ENCODE results near the gene BOLA2.
"Not testable (repeated sequence)": the region's sequence is repeated elsewhere in the genome, so short reads cannot be mapped to it uniquely, and the experiment has no call there.

Gene BOLA2

DNA sequence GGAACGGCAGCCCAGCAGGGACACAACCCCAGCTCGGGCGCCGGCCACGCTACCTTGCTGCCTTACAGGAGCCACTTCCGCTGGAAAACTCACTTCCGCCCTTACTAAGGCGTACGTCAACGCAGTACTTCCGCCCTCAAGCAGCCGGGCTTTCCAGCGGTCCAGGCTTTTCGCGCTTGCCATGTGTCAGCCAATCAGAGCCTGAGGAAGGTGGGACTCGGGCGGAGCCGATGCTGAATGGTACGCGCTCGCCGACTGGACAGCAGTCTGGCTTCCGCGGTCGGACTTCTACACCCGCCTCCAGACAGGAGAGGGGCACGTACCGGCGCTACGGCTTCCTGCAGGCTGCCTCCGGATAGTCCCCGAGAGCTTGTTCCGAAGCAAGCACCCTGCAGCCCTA is at the start of gene BOLA2, which contains the start of gene SLX1B:
BOLA2 (minus strand) TSS at position 83 of the 400 bp plus-strand sequence. CDS start 98 bp downstream, outside the sequence.
SLX1B (plus strand) TSS at position 265 of the 400 bp plus-strand sequence.
- not testable (repeated sequence) for H3K79me2 ChIP-seq (ENCODE audit: low read length); H3K4me3 ChIP-seq (ENCODE audit: low read length); H4K20me1 ChIP-seq (ENCODE audit: insufficient read depth, low read length); H3K27ac ChIP-seq (ENCODE audit: low read length); H3K4me2 ChIP-seq (ENCODE audit: low read length); H3K9ac ChIP-seq (ENCODE audit: low read length); H3K27me3 ChIP-seq (ENCODE audit: low read depth, low read length); H2AFZ ChIP-seq (ENCODE audit: low read depth, low read length); H3K4me1 ChIP-seq (ENCODE audit: low read length); H3K9me3 ChIP-seq (ENCODE audit: insufficient read depth, low read length); H3K36me3 ChIP-seq (replicated peaks; ENCODE audit: low read depth, low read length)

DNA sequence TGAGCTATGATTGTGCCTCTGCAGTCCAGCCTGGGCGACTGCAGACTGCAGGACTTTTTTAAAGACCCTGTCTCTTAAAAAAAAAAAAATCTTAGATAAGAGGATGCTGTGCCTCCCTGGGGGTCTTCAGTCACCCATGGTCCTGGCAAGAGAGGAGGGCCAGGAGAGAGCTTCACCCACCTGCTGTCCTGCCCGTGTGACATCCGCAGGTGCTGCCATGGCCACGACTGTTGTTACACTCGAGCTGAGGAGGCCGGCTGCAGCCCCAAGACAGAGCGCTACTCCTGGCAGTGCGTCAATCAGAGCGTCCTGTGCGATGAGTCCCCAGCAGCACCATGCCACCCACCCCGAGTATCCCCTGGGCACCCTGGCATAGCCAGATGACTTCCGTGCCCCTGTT is 28.1 kb upstream of the BOLA2 start:
- H3K4me2 ChIP-seq (ENCODE audit: low read length); H2AFZ ChIP-seq (ENCODE audit: low read depth, low read length); H3K79me2 ChIP-seq (ENCODE audit: low read length); H3K27ac ChIP-seq (ENCODE audit: low read length); H3K9me3 ChIP-seq (ENCODE audit: insufficient read depth, low read length); H3K9ac ChIP-seq (ENCODE audit: low read length); H3K36me3 ChIP-seq (replicated peaks; ENCODE audit: low read depth, low read length); H3K4me1 ChIP-seq (ENCODE audit: low read length); H3K27me3 ChIP-seq (ENCODE audit: low read depth, low read length); H3K4me3 ChIP-seq (ENCODE audit: low read length); H4K20me1 ChIP-seq (ENCODE audit: insufficient read depth, low read length): not testable (repeated sequence)

DNA sequence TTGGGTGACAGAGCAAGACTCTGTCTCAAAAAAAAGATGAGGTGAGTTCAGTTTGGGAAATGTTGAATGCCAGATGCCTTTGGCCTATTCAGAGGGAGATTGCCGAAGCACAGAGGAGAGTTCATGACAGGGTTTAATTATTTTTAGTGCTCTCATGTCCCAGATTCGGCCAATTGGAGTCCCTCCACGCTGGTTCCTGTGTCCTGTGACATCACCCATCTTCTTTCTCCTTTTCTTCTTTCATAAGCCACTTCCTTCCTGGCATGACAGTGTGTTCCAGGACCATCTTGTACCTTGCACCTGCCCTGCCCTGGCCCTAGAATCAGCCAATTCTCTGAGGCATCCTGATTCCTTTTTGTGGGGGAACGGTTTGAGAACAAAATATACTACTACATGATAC is 17.9 kb upstream of the BOLA2 start:
- H4K20me1 ChIP-seq (ENCODE audit: insufficient read depth, low read length); H3K79me2 ChIP-seq (ENCODE audit: low read length); H3K4me2 ChIP-seq (ENCODE audit: low read length); H3K27ac ChIP-seq (ENCODE audit: low read length); H3K9me3 ChIP-seq (ENCODE audit: insufficient read depth, low read length); H2AFZ ChIP-seq (ENCODE audit: low read depth, low read length); H3K9ac ChIP-seq (ENCODE audit: low read length); H3K4me1 ChIP-seq (ENCODE audit: low read length); H3K27me3 ChIP-seq (ENCODE audit: low read depth, low read length); H3K36me3 ChIP-seq (replicated peaks; ENCODE audit: low read depth, low read length); H3K4me3 ChIP-seq (ENCODE audit: low read length): not testable (repeated sequence)

DNA sequence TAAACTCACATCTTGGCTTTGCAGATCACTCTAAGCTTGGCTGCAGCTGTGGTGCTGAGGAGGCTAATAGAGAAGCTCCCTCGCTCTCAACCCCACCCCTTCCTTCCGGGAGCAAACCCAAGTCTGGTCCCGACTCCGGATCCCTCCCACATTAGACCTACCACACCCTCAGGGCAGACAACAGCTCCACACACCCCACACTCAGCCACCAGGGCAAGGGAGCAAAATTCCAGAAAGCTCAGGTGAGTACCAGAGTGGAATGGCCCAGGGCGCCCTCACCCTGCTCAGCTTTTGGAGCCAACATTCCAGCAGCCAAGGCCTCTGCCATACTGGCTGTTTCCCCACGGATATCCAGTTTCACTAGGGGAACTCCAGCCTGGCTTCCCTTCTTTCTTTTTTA is 15.5 kb upstream of the BOLA2 start:
- not testable (repeated sequence) for H3K9ac ChIP-seq (ENCODE audit: low read length); H3K9me3 ChIP-seq (ENCODE audit: insufficient read depth, low read length); H3K27ac ChIP-seq (ENCODE audit: low read length); H3K4me1 ChIP-seq (ENCODE audit: low read length); H3K27me3 ChIP-seq (ENCODE audit: low read depth, low read length); H3K4me2 ChIP-seq (ENCODE audit: low read length); H2AFZ ChIP-seq (ENCODE audit: low read depth, low read length); H3K79me2 ChIP-seq (ENCODE audit: low read length); H3K36me3 ChIP-seq (replicated peaks; ENCODE audit: low read depth, low read length); H4K20me1 ChIP-seq (ENCODE audit: insufficient read depth, low read length); H3K4me3 ChIP-seq (ENCODE audit: low read length)

DNA sequence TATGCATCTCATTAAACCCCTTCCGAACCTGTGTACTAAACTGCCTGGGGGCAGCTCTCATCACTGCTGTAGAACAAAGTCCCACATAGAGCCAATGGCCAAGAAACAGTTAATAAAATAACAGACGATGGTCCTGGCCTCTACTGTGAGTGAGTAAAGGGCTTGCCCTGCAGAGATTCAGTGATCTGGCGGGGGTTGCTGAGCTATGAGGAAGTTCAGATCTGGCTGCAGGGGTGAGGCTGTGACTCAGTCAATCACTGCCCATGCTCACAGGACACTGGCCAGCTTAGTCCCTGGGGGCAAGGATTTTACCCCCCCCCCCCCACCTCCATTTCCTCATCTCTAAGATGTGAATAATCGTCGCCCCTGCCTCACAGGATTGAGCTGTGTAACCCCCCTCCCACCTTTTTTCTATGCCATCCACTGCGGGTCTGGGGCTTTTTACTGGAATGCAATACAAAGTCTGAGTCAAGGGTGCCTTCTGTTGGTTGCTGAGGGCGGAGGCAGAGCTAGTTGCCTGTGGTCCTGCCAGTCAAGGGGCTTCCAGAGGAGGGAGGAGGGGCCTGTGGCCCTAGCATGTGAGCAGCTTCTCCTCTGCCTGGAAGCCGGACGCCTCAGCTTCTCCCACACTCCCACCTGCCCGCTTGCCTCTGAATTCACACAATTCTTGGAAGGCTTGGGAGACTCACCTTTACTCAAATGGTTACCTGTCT is 13.7 kb upstream of the BOLA2 start:
- not testable (repeated sequence) for H3K4me2 ChIP-seq (ENCODE audit: low read length); H3K9me3 ChIP-seq (ENCODE audit: insufficient read depth, low read length); H3K4me1 ChIP-seq (ENCODE audit: low read length); H3K36me3 ChIP-seq (replicated peaks; ENCODE audit: low read depth, low read length); H3K4me3 ChIP-seq (ENCODE audit: low read length); H4K20me1 ChIP-seq (ENCODE audit: insufficient read depth, low read length); H3K9ac ChIP-seq (ENCODE audit: low read length); H3K27me3 ChIP-seq (ENCODE audit: low read depth, low read length); H3K79me2 ChIP-seq (ENCODE audit: low read length); H2AFZ ChIP-seq (ENCODE audit: low read depth, low read length); H3K27ac ChIP-seq (ENCODE audit: low read length)

- H3K4me2 ChIP-seq (ENCODE audit: low read length); H3K27ac ChIP-seq (ENCODE audit: low read length); H3K27me3 ChIP-seq (ENCODE audit: low read depth, low read length); H4K20me1 ChIP-seq (ENCODE audit: insufficient read depth, low read length); H3K9me3 ChIP-seq (ENCODE audit: insufficient read depth, low read length); H2AFZ ChIP-seq (ENCODE audit: low read depth, low read length); H3K9ac ChIP-seq (ENCODE audit: low read length); H3K36me3 ChIP-seq (replicated peaks; ENCODE audit: low read depth, low read length); H3K4me1 ChIP-seq (ENCODE audit: low read length); H3K4me3 ChIP-seq (ENCODE audit: low read length); H3K79me2 ChIP-seq (ENCODE audit: low read length): not testable (repeated sequence)
These were observed 12.8 kb upstream of the BOLA2 start for GRCh38 chr16:29466904-29467303.

- not testable (repeated sequence) for H3K9ac ChIP-seq (ENCODE audit: low read length); H3K4me1 ChIP-seq (ENCODE audit: low read length)
These were observed 12.1 kb upstream of the BOLA2 start for GRCh38 chr16:29465985-29466824.

GRCh38 chr16:29460647-29461030 is 6.5 kb upstream of the BOLA2 start:
- not testable (repeated sequence) for H3K36me3 ChIP-seq (replicated peaks; ENCODE audit: low read depth, low read length); H2AFZ ChIP-seq (ENCODE audit: low read depth, low read length); H3K9me3 ChIP-seq (ENCODE audit: insufficient read depth, low read length); H3K27me3 ChIP-seq (ENCODE audit: low read depth, low read length); H3K9ac ChIP-seq (ENCODE audit: low read length); H3K79me2 ChIP-seq (ENCODE audit: low read length); H4K20me1 ChIP-seq (ENCODE audit: insufficient read depth, low read length); H3K27ac ChIP-seq (ENCODE audit: low read length); H3K4me3 ChIP-seq (ENCODE audit: low read length); H3K4me1 ChIP-seq (ENCODE audit: low read length); H3K4me2 ChIP-seq (ENCODE audit: low read length)

More at GRCh38 chr16:29465985-29466824, 12.1 kb upstream of the BOLA2 start:
- H2AFZ ChIP-seq (ENCODE audit: low read depth, low read length); H3K36me3 ChIP-seq (replicated peaks; ENCODE audit: low read depth, low read length); H3K27ac ChIP-seq (ENCODE audit: low read length); H4K20me1 ChIP-seq (ENCODE audit: insufficient read depth, low read length); H3K4me2 ChIP-seq (ENCODE audit: low read length); H3K9me3 ChIP-seq (ENCODE audit: insufficient read depth, low read length); H3K79me2 ChIP-seq (ENCODE audit: low read length); H3K4me3 ChIP-seq (ENCODE audit: low read length); H3K27me3 ChIP-seq (ENCODE audit: low read depth, low read length): not testable (repeated sequence)

GRCh38 chr16:29459706-29460646 is 5.8 kb upstream of the BOLA2 start, which contains the start of gene SULT1A4:
Gene SULT1A4 (plus strand): TSS chr16:29459913. CDS start chr16:29461386, 1,473 bp downstream.
- H3K4me2 ChIP-seq (ENCODE audit: low read length) = not testable (repeated sequence)

More at GRCh38 chr16:29459706-29460646, 5.8 kb upstream of the BOLA2 start, which contains the start of gene SULT1A4:
- H3K9me3 ChIP-seq (ENCODE audit: insufficient read depth, low read length); H4K20me1 ChIP-seq (ENCODE audit: insufficient read depth, low read length); H3K4me1 ChIP-seq (ENCODE audit: low read length); H3K79me2 ChIP-seq (ENCODE audit: low read length); H3K4me3 ChIP-seq (ENCODE audit: low read length); H3K9ac ChIP-seq (ENCODE audit: low read length); H3K27me3 ChIP-seq (ENCODE audit: low read depth, low read length); H2AFZ ChIP-seq (ENCODE audit: low read depth, low read length); H3K27ac ChIP-seq (ENCODE audit: low read length); H3K36me3 ChIP-seq (replicated peaks; ENCODE audit: low read depth, low read length): not testable (repeated sequence)

Measured in OCI-LY3 (cell line).